ENCODE results near the gene ASB7.
"Not testable (repeated sequence)": the region's sequence is repeated elsewhere in the genome, so short reads cannot be mapped to it uniquely, and the experiment has no call there.

ASB7 gene

DNA sequence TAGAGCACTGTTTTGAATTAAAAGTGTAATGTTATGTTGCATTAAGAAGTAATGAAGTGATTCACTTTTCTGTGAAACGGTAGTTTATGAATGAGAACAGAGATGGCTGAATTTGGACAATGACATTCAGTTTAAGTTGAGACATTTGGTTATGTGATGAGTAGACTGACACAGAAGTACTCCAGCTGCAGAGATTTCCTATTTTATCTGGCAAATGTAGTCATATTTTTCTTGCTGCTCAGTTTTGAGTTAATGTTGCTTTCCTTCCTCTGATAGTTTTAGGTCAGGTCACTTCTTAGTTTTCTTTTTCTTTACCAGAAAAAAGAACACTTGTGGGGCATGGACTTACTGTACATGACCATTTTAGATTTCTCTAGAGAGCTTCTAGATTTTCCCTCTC, 51.2 kb downstream of the ASB7 start:
- no peak for DNase-seq

DNA sequence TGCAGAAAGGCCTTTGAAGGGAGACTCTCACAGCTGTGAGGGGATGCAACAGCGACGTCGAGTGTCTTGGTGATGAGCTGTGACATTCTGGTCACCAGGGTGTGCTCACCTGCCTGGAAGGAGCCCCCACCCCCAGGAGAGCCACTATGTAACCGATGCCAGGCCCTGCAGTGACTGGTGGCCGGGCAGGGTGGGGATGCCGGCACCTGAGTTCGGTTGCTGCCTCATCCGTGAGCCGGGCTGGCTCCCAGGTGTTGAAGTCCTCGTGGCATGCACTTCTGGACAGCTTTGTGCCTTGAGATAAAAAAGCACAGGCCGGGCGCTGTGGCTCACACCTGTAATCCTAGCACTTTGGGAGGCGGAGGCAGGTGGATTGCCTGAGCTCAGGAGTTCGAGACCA, 56.5 kb downstream of the ASB7 start:
- DNase-seq: no peak

DNA sequence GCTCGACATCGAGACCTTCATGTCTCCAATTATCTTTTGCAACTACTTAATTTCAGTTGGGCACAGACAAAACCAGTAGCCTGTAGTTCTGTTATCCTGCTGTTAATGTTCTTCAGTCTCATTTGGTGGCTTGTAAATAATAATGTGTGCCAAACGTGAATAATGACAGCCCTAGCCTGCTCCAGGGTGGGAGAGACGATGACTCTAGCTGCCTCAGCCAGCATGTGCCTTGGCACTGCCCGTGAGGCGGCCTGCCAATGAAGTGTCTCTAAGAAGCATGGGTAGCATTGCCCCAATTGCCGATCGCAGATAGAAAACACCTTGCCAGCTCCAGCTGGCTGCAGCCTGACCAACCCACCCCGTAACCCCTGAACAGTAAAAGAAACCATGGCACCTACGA, 58.8 kb downstream of the ASB7 start:
- DNase-seq: no peak

DNA sequence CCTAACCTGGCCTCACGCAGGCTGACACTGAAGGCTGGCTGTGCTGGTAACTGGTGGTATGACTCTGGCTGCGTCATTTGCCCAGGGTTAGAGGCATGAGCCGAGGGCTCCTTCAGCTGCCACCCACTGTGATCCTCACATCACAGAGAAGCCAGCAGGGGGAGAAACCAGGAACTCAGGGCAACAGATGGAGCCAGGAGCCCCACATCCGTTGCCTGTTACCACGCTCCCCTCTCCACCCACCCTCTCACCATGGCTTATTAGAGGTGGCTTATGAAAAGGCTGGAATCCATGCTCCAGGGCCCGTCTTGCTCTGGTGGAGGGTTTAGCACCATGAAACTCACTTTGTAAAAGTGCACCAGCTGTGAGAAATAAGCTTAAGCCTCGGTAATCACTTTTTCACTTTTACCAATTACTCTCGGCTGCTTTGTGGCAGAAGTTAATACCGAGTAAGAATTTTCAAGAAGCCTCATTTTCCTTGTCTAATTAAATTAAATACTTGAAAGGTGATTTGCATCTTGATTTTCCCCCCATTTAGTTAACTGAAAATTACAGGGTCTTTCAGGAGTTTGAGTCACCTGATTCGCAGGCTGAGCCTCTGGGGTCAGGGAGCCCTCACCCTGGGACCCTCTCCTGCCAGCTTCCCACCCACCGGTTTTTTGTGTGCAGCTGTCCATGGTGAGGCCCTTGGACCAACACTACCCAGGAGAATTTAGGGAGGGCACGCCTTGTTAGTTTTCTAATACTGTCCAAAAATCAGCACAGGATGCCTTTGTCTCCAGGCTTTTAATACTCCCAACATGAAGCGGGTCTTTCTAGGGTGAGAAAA, 60.9 kb downstream of the ASB7 start:
- no peak for DNase-seq

DNA sequence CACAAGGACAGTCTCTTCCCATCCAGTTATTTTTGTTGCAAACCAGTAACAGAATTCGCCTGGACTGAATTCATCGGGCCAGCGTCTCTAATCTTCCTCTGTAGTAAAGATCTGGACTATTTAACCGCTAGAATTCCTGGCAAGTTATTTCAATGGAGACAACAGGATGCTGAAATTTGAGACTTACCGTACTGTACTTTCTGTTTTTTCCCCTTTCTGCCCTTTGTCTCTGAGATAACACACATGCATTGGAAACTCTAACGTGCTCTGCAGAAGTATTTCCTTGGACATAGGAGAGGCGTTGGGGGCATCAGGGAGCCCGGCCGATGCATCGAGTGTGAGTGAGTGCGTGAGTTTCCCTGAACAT, 61.5 kb downstream of the ASB7 start:
- no peak for DNase-seq

DNA sequence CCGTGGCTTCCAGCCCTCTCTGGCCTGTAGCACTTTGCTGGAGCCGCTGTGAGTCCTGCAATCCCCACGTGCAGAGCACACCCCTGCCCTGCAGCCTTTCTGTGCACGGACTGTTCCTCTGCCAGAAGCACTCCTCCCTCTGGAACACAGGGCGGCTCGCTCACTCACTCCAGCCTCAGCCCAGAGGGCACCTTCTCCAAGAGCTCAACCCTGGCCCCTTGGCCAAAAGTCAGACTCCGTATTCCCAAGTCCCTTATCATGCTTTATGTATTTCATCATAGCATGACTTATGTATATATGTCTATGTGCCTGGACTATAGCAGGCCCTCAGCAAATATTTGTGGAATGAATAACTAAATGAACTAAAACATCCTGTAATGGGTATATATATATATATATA, 63.2 kb downstream of the ASB7 start:
- DNase-seq: no peak

DNA sequence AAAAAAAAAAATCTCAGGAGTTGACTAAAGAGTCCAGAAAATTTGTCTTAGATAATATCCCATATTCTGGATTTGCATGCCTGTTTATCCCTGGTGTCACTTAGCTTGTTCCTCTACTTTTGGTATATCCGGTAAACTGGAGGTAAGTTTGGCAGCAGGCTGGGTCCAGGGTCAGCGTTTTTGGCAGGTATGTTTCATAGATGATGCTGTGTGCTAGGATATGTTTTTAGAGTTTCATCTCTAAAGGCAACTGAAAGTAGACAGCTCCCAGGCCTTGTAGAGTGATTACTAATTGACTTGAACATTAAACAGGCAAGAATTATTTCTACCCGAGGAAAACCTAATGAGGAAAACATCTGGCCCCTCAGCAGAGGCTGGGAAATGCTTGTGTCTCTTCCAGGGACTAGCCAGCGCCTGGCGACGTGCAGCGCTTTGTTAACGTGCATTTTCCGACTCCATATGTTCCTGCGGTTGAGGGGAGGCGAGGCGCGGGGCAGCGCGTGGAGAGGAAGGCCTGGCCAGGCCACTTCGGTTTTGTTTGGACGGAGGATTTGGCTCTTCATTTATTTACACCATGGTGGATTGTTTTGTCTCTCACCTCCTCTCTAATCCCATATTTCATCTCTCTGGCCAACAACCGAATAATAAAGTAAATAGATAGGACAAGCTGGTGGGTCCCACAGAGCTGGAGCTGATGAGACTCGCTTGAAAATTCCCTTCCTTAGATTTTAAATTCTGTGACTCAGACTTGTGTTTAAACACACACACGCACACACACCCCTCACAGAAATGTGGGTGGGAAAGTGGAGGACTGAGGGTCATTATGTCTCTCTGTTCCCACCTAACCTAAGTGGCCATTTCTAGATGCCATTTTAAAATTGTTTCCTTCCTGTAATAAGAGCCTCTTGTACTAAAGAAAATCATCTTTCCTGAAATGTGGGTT, 65.3 kb downstream of the ASB7 start:
- no peak for DNase-seq

DNA sequence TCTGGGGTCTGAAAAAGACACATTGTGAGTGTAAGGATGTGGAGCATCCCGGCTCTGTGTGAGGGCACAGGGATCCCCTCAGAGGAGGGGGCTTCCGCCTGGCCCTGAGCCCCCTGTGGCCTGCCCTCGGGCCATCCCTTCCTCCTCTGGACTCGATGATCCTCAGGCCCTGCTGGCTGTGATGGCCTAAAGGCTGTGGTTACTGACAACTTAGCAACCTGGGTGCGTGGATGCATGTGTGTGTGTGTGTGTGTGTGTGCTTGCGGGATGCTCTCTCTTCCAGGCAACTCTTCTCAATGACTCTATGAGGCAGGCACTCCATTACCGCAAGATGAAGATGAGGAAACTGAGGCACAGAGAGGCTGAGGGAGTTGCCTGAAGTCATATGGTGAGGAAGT, 66.0 kb downstream of the ASB7 start:
- DNase-seq: no peak

DNA sequence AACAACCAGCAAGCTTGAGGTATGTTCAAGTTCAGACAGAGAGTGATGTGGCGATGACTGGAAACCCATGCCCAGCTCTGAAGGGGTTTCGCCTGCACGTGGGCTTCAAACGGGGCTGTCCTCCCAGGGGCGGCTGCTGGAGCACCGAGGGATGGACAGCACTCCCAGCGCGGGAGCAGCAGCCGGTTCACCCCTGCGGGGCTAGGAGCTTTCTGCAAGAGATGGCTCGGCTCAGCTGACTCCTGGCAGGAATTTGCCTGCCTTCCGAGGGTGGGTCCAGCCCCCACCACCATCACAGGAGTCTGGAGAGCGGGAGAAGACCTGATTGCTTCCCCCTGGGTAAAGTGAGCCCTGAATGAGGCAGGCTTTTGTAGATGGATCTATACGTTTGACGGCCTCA, 66.9 kb downstream of the ASB7 start:
- DNase-seq: no peak

DNA sequence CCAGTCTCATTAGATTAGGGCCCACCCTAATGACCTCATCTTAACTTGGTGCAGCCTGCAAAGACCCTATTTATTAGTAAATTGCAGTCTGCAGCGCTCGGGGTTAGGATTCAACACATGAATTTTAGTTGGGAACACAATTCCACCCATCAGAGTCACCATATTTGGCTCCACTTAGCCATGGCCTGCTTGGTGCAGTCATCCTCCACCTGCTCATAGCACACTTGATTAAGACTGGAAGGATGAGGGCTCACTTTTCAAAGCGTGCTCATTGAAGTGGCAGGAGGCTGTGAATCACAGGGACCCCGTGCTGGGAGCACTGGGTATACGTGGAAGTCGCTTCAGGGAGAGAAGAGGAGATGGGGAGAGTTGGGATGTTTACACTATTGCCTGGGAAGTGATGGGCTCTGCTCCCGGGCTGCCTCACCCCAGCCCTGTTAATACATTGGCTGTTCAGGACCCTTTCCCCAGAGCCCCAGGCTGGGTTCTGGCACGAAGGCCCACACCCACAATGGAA, 68.2 kb downstream of the ASB7 start:
- DNase-seq: no peak

DNA sequence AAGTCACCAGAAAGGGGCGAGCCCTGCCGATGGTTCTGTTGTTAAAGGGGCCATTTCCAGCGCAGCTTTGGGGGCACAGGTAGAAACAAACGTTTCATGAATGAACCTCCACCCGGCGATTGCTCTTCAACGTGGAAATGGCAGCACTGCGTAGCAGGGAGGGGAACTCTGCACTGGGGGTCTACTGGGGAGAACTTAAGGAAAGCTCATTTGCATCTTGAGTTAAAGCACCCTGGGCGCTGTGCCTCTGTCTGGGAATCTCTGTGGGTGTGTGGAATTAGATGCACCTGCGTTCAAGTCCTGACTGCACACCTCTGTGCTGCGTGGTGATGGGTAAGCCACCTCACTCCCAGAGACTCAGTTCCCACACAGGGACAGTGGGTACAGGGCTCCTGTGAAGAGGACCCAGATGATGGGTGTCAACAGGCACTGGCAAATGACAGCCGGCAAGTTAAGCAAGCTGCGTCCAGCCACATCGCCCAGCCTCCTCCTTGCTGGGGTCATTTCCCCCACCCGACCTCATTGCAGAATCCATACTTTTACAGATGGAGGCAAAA, 68.8 kb downstream of the ASB7 start:
- no peak for DNase-seq

DNA sequence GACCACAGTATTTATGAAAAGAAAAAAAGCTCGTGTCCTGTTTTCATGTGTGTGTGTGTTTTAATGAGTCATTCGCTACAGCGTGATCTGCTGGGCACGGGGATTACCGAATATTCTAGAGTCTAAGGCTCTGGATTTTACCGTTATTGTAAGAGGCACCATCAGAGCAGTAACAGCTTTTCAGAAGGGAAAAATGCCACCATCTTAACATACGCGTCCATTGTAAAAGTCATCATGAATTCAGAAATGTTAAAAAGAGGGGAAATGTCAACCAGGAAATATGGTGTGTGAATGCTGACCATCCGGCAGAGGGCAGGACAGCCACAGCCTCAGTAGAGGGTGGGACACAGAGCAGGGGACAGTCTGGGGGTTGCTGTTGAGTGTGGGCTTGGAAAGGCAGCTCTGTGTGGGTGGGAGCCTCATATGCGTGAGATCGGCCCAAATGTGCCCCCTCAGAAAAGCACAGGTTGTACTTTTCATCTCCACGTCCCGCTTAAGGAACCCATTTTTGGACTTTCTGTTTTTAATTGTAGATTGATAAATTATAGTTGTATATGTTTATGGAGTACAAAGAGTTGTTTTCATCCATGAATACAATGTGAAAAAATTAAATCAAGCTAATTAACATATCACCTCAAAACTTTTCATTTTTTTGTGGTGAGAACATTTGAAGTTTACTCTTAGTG, 69.6 kb downstream of the ASB7 start:
- DNase-seq: no peak

DNA sequence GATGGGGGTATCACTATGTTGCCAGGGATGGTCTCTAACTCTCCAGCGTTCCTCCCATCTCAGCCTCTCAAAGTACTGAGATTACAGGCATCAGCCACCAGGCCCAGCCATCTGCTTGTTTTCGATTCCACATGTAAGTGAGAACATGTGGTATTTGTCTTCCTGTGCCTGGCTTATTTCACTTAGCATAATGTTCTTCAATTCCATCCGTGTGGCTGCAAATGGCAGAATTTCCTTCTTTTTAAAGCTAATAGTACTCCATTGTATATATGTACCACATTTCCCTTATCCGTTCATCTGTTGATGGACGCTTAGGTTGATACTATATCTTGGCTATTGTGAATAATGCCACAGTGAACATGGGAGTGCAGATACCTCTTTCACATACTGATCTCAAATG, 70.6 kb downstream of the ASB7 start:
- no peak for DNase-seq

DNA sequence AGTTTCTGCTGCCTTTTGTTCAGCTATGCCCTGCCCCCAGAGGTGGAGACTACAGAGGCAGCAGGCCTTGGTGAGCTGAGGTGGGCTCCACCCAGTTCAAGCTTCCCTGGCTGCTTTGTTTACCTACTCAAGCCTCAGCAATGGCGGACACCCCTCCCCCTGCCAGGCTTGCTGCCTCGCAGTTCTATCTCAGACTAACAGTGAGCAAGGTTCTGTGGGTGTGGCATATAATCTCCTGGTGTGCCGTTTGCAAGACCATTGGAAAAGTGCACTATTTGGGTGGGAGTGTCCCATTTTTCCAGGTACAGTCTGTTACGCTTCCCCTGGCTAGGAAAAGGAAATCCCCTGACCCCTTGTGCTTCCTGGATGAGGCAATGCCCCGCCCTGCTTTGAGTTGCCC, 76.8 kb downstream of the ASB7 start:
- not testable (repeated sequence) for DNase-seq

DNA sequence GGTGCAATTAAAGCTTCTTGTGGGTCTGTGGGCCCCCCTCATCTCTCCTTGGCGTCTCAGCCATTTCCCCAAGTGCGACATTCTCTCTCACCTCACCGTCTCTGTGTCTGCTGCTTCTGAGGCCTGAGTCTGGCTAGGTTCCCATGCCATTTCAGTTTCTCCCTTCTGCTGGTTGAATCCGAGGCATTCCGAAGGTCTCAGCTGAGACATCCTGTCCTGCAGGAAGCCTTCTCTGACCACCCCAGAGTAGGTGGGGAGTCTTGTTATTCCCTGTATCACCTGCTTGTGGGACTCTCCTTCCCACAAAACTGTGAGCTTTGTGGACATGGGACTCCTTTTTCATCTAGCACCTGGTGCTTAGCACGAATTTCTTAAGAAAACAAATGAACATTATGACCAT, 78.3 kb downstream of the ASB7 start:
- DNase-seq: no peak

DNA sequence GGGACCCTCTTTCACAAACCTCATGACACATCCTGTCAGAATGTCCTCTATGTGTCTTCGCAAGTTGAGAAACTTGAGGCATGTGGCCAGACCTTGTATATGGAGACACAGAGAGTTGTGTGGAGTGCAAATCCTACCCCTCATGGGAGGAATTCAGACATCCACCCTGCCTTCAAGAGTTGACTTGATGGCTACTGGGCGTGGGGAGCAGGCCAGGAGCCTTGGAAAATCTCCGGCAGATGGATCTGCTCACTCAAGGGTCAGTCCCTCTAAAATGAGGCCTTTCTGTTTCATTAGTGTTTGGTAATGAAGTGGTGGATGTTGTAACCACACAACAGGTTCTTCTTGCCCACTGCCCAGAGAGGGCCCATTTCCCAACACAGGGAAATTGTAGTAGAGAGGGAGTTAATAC, 79.0 kb downstream of the ASB7 start:
- DNase-seq: no peak

DNA sequence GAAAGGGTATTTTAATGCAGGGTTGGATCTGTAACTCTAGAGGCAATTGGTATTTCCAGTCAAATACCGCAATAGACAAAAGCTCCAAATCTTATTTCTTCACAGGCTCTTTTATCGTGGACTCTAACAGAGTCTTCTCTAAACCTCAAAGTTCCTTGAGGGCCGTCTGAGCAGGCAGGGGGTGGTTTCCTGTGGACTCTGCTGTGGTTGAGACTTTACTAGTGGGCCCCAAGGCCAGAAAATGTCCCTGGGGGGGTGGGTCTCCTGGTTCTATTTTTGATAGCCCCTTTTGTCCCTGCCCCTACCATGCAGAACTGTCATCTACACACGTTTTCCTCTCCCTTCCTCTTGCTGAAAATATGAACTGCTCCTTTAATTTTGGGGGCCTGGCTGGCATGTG, 80.1 kb downstream of the ASB7 start:
- DNase-seq: no peak

DNA sequence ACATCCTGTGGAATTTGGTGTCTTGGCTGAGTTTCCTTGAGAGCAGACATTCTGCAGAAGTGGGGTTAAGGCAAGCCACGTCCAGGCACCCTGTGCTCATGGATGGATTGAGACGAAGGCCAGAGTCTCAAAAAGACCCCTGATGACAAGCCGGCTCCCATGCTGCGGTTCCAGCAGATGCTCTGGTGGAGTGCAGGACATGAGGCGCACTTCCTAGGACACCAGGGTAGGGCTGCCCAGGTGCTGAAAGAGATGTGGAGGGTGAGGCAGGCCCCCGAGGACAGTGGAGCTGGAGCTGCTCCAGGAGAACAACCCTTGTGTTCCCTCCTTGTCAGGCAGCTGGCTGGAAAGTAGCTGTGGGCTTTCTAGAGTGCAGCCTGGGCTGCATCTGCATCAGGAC, 81.0 kb downstream of the ASB7 start:
- DNase-seq: no peak

DNA sequence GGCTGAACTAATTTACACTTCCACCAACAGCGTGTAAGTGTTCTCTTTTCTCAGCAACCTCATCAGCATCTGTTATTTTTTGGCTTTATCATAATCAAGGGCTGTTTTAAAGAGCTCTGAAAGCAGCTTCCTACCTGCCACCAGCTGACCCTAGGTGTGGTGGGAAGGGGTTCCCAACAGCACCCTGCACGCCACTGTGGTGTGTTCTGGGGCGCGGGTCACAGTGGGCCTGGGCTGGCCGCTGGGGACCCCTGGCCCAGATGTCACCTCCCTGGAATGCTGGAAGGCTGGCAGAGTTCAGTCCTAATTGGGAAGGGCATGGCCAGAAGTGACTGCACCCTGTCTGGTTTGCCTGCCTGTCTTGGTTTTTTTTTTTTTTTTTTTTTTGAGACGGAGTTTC, 82.2 kb downstream of the ASB7 start:
- no peak for DNase-seq

DNA sequence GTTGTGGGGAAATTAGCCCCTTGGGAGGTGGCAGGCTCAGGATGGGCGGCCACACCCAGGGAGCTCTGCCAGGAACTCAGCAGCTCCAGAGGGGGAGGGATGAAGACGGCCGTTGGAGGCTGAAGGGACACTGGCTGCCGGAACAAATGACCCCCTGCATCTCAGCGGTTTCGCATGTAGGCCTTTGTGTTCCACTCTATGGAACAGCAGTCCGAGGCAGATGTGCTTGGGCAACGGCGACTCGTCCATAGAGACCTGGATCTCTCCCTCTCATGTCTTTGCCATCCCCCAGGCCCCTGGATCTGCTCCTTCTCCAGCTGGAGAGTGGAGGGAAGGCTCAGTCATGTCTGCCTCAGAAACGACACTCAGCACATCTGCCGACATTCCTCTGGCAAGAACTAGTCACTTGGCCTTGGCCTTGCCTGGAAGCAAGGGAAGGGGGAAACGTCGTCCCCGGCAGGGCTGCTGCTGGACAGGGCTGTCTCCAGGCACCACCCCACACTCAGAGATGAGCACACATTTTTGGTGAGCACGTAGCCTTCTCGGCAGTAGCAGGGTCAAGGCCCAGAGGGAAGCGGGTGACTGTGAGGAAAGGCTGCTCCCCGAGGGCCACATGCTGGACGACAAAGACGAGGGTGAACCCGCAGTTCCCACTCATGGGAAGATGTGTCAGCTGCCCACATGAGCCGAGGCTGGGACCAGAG, 83.8 kb downstream of the ASB7 start:
- DNase-seq: no peak

DNA sequence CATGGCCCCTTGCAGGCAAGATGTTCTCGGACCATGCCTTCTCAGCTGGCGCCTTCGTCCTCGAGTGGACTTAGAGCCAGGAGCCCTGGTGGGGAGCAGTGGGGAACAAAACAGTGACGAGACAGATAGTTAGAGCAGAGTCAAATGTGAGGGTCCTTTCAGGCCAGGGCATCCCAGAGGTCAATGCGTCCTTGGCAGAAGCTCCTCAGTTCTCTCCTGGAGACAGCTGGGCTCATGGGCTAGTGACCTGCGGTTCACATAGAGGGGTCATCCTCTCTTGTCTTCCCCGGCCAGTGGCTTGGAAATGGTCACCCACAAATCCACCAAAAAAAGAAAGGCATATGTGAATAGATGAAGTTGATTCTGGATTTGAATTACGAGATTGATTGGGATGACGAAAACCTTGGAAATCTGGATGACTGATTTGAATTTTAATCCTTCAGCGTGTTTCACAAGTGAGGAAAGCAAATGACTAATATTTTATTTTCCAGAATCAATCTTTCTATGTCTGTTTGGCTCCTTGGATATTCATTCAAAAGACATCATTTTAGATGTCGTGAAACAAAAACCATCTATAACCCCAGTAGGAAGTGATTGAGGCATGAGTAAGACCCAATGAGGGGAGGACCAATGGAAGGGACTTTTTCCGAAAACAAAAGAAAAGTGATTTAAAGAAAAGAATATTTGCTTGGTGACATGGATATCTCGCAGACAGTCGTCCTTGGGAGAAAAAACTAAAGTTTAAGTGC, 84.5 kb downstream of the ASB7 start:
- no peak for DNase-seq
